ENCODE results near the gene TDRD9. TPM values are rescaled to one million over a fixed set of nuclear protein-coding genes. Genes with fewer than 3 reads are reported as not detected.

The TDRD9 gene
- total and polyA plus RNA-seq, 9 donors: 0.12 to 0.80 (median 0.40) TPM

DNA sequence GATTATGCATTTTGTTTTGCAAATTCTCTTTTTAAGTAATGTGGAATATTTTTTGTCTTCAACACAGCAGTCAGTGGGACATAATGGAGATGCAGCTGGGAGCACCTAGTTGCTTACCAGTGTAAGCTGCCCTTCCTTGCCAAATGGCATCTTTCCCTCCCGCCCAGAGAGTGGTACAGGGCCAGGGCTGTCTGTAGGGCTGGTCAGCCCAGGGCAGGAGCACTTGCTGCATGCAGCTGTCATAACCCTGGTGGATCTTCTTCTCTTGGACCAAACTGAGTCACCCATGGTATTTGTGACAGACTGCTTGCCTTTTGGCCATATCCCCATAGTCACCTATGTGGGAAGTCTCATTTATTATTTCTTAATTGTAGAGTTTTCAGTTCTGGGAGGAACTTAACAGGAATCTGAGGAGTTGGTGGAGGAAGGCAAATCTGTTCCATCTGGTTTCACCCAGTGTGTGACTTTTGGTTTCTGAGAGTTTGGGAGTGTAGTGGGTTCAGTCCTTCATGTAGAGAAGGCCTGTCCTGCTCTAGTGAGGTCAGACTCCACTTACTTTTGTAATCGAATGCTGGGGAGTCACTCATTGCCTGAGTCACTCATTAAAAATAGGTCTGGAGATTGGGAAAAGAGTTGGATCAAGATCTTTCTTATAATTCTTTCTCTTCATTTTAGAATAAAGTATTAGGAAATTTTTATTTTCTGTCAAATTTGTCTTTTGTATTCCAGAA is 95.2 kb downstream of the TDRD9 start:
- H3K4me3 ChIP-seq (ENCODE audit: low read length): no peak overlapping the region
- no peak for DNase-seq
- no peak overlapping the region for H3K27ac ChIP-seq (ENCODE audit: low read length)
- no peaks in the 10 kb centered on the region for H3K36me3 ChIP-seq (ENCODE audit: control insufficient read depth, insufficient read depth, low read length)
- 40% methylated on average over 1 of the region's 2 CpGs for WGBS (ENCODE audit: insufficient coverage)
- no peaks in the 10 kb centered on the region for H3K9me3 ChIP-seq (replicated peaks; ENCODE audit: control insufficient read depth, low read depth, low read length)
- H3K27me3 ChIP-seq (ENCODE audit: control insufficient read depth, insufficient read depth, low read length): no peaks in the 10 kb centered on the region
- H3K4me1 ChIP-seq (ENCODE audit: control insufficient read depth, insufficient read depth, low read length): no peaks in the 10 kb centered on the region

DNA sequence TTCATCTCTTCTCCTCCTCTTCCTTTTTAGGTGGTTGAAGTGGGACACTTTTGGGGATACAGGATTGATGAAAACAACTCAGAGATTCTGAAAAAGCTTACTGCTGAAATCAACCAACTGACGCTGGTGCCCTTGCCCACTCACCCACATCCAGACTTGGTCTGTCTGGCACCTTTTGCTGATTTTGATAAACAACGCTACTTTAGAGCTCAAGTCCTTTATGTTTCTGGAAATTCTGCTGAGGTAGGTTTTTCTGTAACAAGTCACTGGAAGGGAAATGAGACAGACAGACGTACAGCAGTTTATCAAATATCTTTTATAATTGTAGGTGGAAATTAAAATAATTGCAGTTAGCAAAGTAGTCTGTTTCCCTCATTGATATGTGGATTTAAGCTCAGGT is 97.3 kb downstream of the TDRD9 start:
- no peak for DNase-seq
- no peaks in the 10 kb centered on the region for H3K36me3 ChIP-seq (ENCODE audit: control insufficient read depth, insufficient read depth, low read length)
- no peaks in the 10 kb centered on the region for H3K9me3 ChIP-seq (replicated peaks; ENCODE audit: control insufficient read depth, low read depth, low read length)
- no peak overlapping the region for H3K4me3 ChIP-seq (ENCODE audit: low read length)
- H3K27ac ChIP-seq (ENCODE audit: low read length): no peak overlapping the region
- no peaks in the 10 kb centered on the region for H3K27me3 ChIP-seq (ENCODE audit: control insufficient read depth, insufficient read depth, low read length)
- H3K4me1 ChIP-seq (ENCODE audit: control insufficient read depth, insufficient read depth, low read length): no peaks in the 10 kb centered on the region
- no CpG with 5 or more reads among the region's 3 CpGs for WGBS (ENCODE audit: insufficient coverage)

DNA sequence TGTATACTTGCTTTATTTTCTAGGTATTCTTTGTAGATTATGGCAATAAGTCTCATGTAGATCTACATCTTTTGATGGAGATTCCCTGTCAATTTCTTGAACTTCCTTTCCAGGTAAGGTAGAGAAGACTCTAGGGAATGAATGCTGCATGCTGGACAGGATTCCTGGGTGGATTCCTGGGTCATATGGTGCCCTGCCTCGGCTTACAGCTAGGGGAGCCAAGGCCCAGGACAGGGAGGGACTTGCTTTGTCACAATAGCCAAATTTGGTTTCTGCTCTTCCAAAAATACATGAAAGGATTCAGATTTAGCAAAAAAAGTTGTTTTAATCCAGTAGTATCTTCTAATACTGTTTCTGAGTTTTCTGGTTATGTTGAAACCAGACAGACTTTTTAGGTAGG is 97.8 kb downstream of the TDRD9 start:
- Histone ChIP-seq H3K9me3 (replicated peaks; ENCODE audit: control insufficient read depth, low read depth, low read length) (no peaks in the 10 kb centered on the region), H3K4me3 (ENCODE audit: low read length) (no peak overlapping the region), H3K4me1 (ENCODE audit: control insufficient read depth, insufficient read depth, low read length) (no peaks in the 10 kb centered on the region), H3K27me3 (ENCODE audit: control insufficient read depth, insufficient read depth, low read length) (no peaks in the 10 kb centered on the region), H3K27ac (ENCODE audit: low read length) (no peak overlapping the region), H3K36me3 (ENCODE audit: control insufficient read depth, insufficient read depth, low read length) (no peaks in the 10 kb centered on the region)
- DNase-seq: no peak
- 56% methylated on average over 1 of the region's 1 CpG for WGBS (ENCODE audit: insufficient coverage)

DNA sequence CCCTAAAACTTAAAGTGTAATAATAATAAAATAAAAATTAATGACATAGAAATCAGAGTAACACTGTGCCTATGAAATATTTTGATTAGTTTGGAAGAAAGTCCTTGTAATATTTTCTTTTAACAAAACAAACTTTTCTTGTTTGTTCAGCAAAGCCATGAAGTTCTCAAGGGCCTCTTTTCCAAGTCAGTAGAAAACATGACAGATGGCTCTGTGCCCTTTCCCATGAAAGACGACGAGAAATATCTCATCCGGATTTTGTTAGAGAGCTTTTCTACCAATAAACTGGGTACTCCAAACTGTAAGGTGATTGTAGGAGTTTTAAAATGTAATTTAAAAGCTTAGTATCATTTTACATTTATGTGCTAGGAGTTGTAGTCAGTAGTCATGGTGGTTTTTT is 102.7 kb downstream of the TDRD9 start:
- Histone ChIP-seq H3K27me3 (ENCODE audit: control insufficient read depth, insufficient read depth, low read length) (peaks cover 4% of the 10 kb centered on the region), H3K27ac (ENCODE audit: low read length) (no peak overlapping the region), H3K9me3 (replicated peaks; ENCODE audit: control insufficient read depth, low read depth, low read length) (no peaks in the 10 kb centered on the region), H3K4me3 (ENCODE audit: low read length) (no peak overlapping the region), H3K4me1 (ENCODE audit: control insufficient read depth, insufficient read depth, low read length) (no peaks in the 10 kb centered on the region), H3K36me3 (ENCODE audit: control insufficient read depth, insufficient read depth, low read length) (no peaks in the 10 kb centered on the region)
- no CpG with 5 or more reads among the region's 3 CpGs for WGBS (ENCODE audit: insufficient coverage)
- no peak for DNase-seq

DNA sequence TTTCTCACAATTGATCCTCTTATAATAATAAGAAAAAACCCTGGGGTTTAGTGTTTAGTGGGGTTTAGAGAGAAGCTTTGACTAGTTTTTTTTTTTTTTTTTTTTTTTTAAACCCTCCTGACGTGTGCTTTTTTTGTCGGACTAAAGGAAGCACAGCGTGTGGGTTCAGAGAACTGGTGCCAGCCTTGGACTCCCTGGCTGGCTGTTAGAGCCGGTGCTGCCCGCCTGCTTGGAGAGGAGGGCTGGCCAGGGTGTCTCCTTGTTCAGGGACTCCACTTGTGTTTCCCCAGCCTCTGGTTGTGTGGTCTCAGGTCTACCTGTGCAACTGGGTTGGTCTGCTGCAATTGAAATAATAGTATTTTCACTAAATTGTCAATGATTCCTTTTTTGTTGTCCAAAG is 103.1 kb downstream of the TDRD9 start:
- no peak overlapping the region for H3K4me3 ChIP-seq (ENCODE audit: low read length)
- H3K27me3 ChIP-seq (ENCODE audit: control insufficient read depth, insufficient read depth, low read length): peaks cover 4% of the 10 kb centered on the region
- no peaks in the 10 kb centered on the region for H3K4me1 ChIP-seq (ENCODE audit: control insufficient read depth, insufficient read depth, low read length)
- DNase-seq: no peak
- no peaks in the 10 kb centered on the region for H3K36me3 ChIP-seq (ENCODE audit: control insufficient read depth, insufficient read depth, low read length)
- no peaks in the 10 kb centered on the region for H3K9me3 ChIP-seq (replicated peaks; ENCODE audit: control insufficient read depth, low read depth, low read length)
- 69% methylated on average over 4 of the region's 5 CpGs for WGBS (ENCODE audit: insufficient coverage)
- no peak overlapping the region for H3K27ac ChIP-seq (ENCODE audit: low read length)

DNA sequence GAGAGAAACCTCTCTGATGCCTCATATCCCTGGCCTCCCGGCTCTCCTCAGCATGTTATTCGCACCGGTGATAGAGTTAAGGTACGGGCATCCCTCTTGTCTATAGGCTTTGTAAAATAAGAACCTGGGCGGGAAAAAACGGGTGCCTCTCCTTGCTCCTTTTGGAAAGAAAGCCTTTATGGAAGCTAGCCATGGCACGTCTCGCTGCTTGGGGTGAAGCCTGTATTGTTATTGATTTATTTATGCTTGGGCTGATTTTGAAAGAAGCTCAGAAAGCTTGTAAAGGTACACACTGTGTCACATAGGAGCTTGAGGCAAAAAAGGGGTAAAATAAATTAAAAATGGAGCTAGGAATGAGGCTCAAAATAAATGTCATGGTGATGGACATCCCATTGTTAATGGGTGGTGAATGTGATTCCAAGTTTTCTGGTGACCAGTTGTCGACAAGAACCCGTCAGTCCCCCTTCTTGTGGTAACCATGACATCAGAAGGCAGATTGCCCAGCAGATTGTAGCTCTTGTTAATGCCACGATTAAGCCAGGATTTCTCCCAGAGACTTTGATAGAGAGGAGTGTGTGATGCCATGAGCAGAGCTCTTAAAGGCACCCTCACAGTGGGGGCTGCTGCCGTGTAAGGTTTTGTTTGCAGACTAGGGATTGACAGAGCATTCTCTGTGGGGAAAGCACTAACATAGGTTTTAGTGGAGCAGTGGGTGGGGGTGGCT is 106.9 kb downstream of the TDRD9 start:
- no peak for DNase-seq
- Histone ChIP-seq H3K4me3 (ENCODE audit: low read length) (no peak overlapping the region), H3K27ac (ENCODE audit: low read length) (no peak overlapping the region), H3K4me1 (ENCODE audit: control insufficient read depth, insufficient read depth, low read length) (no peaks in the 10 kb centered on the region), H3K36me3 (ENCODE audit: control insufficient read depth, insufficient read depth, low read length) (no peaks in the 10 kb centered on the region), H3K27me3 (ENCODE audit: control insufficient read depth, insufficient read depth, low read length) (peaks cover 10% of the 10 kb centered on the region), H3K9me3 (replicated peaks; ENCODE audit: control insufficient read depth, low read depth, low read length) (no peaks in the 10 kb centered on the region)
- WGBS (ENCODE audit: insufficient coverage): 65% methylated on average over 12 of the region's 12 CpGs

DNA sequence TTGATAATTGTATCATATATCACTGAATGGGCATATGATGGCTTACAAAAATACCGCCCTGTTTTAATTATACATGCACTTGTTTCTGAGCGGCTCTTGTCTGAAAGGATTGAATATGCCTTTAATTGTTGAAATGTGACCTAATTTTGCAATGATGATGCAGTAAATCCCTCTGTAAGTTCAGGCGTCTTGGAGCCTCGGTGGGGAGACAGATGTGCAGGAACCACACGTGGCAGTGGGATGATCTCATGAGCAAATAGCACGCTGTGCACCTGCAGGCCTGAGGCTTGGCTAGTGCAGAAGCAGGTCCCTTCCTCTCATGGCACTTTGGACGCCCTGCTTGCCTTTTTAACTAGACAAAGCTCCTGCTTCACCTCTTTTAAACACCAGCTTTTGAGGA is 108.0 kb downstream of the TDRD9 start:
- Histone ChIP-seq H3K27me3 (ENCODE audit: control insufficient read depth, insufficient read depth, low read length) (peaks cover 15% of the 10 kb centered on the region), H3K36me3 (ENCODE audit: control insufficient read depth, insufficient read depth, low read length) (no peaks in the 10 kb centered on the region), H3K4me3 (ENCODE audit: low read length) (no peak overlapping the region), H3K4me1 (ENCODE audit: control insufficient read depth, insufficient read depth, low read length) (no peaks in the 10 kb centered on the region), H3K27ac (ENCODE audit: low read length) (no peak overlapping the region), H3K9me3 (replicated peaks; ENCODE audit: control insufficient read depth, low read depth, low read length) (no peaks in the 10 kb centered on the region)
- WGBS (ENCODE audit: insufficient coverage): 50% methylated on average over 2 of the region's 7 CpGs
- DNase-seq: no peak

DNA sequence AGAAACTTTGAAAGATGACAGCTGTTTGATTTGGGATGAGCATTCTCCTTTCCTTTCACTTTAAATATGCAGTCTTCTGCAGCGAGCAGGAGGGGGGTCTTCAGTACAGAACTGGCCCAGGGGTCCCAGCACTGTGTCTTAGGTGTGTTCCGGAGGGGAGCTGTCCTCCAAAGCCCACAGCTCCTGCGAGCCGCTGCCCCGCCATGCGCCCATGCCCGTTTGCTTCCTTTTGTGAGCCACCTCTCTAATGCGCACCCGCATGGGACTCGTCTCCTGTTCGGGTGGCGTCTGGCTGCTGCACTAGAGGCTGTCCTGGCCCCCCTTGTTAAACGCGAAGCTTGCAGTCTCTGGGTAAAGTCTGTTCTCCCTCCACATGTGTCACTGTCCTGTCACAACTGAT is 108.8 kb downstream of the TDRD9 start:
- H3K4me1 ChIP-seq (ENCODE audit: control insufficient read depth, insufficient read depth, low read length): no peaks in the 10 kb centered on the region
- no peak for DNase-seq
- no peak overlapping the region for H3K27ac ChIP-seq (ENCODE audit: low read length)
- no peak overlapping the region for H3K4me3 ChIP-seq (ENCODE audit: low read length)
- H3K9me3 ChIP-seq (replicated peaks; ENCODE audit: control insufficient read depth, low read depth, low read length): no peaks in the 10 kb centered on the region
- no peaks in the 10 kb centered on the region for H3K36me3 ChIP-seq (ENCODE audit: control insufficient read depth, insufficient read depth, low read length)
- peaks cover 16% of the 10 kb centered on the region for H3K27me3 ChIP-seq (ENCODE audit: control insufficient read depth, insufficient read depth, low read length)
- 64% methylated on average over 13 of the region's 14 CpGs for WGBS (ENCODE audit: insufficient coverage)

DNA sequence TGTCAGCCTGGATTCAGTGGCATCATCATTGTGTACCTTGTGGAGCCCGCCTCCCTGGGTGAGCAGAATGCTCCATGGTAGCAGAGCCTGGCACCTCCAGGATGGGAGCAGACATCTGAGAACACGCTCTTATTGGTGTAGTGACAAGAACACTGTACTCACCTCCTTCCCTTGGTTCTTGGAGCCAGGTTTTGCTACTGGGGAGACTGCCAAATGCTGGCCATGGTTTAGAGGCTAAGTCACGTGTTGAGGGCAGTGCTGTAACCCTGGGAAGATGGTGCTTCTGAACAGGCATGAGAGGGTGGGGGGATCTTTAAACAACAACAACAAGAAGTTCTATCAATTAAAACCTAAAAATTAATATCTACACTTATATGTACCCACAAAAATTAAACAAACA is 109.6 kb downstream of the TDRD9 start:
- no peaks in the 10 kb centered on the region for H3K9me3 ChIP-seq (replicated peaks; ENCODE audit: control insufficient read depth, low read depth, low read length)
- H3K4me3 ChIP-seq (ENCODE audit: low read length): no peak overlapping the region
- no peak for DNase-seq
- no peaks in the 10 kb centered on the region for H3K36me3 ChIP-seq (ENCODE audit: control insufficient read depth, insufficient read depth, low read length)
- no peak overlapping the region for H3K27ac ChIP-seq (ENCODE audit: low read length)
- peaks cover 21% of the 10 kb centered on the region for H3K27me3 ChIP-seq (ENCODE audit: control insufficient read depth, insufficient read depth, low read length)
- no peaks in the 10 kb centered on the region for H3K4me1 ChIP-seq (ENCODE audit: control insufficient read depth, insufficient read depth, low read length)
- 80% methylated on average over 1 of the region's 3 CpGs for WGBS (ENCODE audit: insufficient coverage)

DNA sequence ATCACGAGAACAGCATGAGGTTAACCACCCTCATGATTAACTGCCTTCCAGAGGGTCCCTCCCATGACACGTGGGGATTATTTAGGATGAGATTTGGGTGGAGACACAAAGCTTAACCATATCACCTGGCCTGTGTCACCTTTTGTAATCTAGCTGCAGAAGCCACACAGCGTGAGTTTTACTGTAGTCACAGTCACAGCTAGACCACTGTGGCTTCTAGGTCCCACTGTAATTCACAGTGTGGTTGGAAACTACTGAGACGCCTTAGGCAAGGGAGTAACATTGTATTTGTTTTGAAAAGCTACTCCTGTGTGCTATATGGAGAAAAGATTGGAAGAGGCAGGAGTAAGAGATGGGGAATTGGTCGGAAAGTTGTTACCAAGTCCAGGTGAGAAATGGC is 111.0 kb downstream of the TDRD9 start:
- no peak for DNase-seq
- Histone ChIP-seq H3K27ac (ENCODE audit: low read length) (no peak overlapping the region), H3K4me1 (ENCODE audit: control insufficient read depth, insufficient read depth, low read length) (no peaks in the 10 kb centered on the region), H3K27me3 (ENCODE audit: control insufficient read depth, insufficient read depth, low read length) (peaks cover 21% of the 10 kb centered on the region), H3K9me3 (replicated peaks; ENCODE audit: control insufficient read depth, low read depth, low read length) (no peaks in the 10 kb centered on the region), H3K36me3 (ENCODE audit: control insufficient read depth, insufficient read depth, low read length) (no peaks in the 10 kb centered on the region), H3K4me3 (ENCODE audit: low read length) (no peak overlapping the region)
- WGBS (ENCODE audit: insufficient coverage): 77% methylated on average over 3 of the region's 5 CpGs
